ENCODE results near the gene DHRS7C.

GRCh38 chr17:9811086-9811485 is 19.7 kb upstream of the DHRS7C start:
- TF ChIP-seq EZH2 (IDR thresholded peaks at IDR 0.05; ENCODE audit: borderline replicate concordance, low read length) (no peak), CTCF (conservative IDR thresholded peaks at IDR 0.05 in 1 of 2, IDR thresholded peaks at IDR 0.05 in 1 of 2; ENCODE audit: extremely low read depth in 1 of 2, insufficient read depth in 1 of 2, low read depth in 1 of 2, low read length in 2 of 2) (no peak)
